GM19351 (cell line): ENCODE data around the gene BATF.

Source experiments
- ATAC-seq: cut with Tn5 transposase; IDR thresholded peaks from one replicate; pipeline ENCODE4 v1.9.1; 2021; ENCODE audit warnings: mild to moderate bottlenecking, moderate library complexity; ENCODE audit not compliant: unreplicated experiment

BATF gene

DNA sequence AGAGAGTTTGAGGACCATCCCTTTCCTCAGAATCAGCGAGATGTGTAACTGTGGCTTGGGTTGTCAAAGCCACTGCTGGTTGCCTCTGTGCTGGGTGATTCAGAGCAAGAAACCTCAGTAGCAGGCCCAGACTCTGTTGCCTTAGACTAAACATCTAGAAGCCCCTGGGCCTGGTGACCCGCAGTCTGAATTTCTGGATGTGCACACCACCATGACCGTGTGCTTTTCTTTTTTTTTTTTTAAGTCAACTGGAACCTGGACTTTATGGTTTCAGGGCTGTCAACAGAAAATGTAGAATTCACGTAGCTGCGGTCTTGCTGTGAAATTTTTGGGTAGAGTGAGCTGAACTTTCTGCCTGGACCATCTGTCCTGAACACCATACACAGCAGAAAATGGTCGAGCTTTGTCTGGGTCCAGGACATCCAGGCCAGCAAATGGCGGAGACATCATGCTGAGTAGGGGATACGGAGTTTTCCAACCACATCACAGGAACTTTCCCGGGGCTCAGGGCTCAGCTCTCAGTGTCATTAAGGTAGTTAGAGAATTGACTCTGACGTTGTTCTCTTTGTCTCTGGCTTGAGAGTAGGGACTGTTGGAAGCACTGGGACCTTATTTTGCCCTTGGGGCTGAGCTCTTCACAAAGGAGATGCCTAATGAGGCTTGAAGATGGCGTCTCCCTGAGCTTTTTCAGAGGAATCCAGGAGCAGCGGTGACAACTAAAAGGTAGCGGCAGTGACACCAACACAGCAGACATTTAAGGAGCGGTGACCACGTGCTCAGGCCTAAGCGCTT is 23.0 kb upstream of the BATF start:
- ATAC-seq, result peak; percentile 54

DNA sequence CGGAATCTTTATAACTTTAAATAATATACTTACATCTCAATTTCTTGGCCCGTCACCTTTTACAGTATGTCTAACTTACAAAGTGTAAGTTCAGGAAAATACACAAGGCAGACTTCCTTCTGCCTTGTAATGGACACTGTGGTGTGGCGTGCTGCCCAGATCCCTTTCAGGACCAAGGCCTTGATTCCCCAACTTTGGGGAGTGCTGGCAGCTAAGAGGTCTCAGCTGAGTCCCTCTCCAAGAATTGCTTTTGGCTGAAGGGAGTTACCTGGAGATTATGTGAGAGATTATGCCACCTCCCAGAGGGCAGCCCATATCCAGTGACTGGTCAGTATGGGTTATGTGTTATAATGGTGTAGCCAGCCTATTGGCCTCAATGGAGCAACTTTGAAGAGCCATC is 21.2 kb upstream of the BATF start:
- ATAC-seq, result no peak

GRCh38 chr14:75504411-75504810 is 17.9 kb upstream of the BATF start:
- ATAC-seq, result no peak

GRCh38 chr14:75506930-75507329 is 15.3 kb upstream of the BATF start:
- ATAC-seq, result no peak

DNA sequence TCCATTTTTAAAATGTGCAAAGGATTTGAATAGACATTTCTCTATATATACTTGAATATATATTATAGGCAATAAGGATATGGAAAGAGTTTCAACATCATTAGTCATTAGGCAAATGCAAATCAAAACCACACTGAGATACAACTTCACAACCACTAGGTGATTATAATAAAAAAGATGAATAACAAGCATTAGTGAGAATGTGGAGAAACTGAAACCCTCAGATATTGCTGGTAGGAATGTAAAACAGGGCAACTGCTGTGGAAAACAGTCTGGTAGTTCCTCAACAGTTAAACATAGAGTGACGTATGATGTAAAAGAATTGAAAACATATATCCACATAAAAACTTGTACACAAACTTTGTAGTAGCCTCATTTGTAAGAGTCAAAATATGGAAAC is 11.7 kb upstream of the BATF start:
- ATAC-seq, result no peak

DNA sequence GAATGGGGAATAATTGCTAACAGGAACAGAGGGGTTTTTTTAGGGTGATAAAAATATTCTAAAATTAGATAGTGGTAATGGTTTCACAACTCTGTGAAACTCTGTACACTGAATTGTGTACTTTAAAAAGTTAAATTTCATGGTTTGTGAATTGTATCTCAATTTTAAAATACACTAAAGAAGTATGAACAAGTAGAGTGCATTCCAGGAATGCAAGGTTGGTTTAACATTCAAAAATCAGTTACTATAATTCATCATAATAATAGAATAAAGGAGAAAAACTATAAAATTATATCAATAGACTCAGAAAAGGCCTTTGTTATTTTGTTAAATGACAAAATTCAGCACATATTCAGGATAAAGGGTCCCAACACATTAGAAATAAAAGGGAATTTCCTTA is 11.1 kb upstream of the BATF start:
- ATAC-seq, result no peak

GRCh38 chr14:75513911-75514672 is 8.2 kb upstream of the BATF start:
- ATAC-seq, result peak; percentile 57

GRCh38 chr14:75514673-75515628 is 7.3 kb upstream of the BATF start:
- peak; percentile 36 for ATAC-seq

GRCh38 chr14:75515629-75515996 is 6.7 kb upstream of the BATF start:
- ATAC-seq, result peak; percentile 56

GRCh38 chr14:75518625-75519024 is 3.6 kb upstream of the BATF start:
- ATAC-seq, result no peak

DNA sequence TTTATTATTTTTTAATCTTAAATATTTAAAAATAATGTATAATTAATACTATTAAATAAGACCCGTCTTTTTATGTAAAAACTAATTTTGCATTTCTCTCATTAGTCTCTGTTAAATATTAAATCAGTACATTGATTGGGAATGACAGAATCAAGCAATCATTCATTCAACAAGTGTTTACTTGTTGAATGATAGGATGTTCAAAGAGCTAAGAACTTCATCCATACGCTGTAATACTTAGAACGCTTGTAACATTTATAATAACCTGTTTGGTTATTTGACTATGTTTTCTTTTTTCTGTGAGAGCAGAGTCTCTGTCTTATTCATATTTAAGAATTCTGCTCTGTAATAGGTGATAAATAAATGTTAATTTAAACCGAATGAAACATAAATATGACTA is 2.9 kb upstream of the BATF start:
- ATAC-seq, result no peak

- no peak for ATAC-seq
Measured at GRCh38 chr14:75519826-75520728, 2.2 kb upstream of the BATF start.

GRCh38 chr14:75520852-75521251 is 1.4 kb upstream of the BATF start:
- ATAC-seq, result no peak

GRCh38 chr14:75521415-75522199 is 662 bp upstream of the BATF start:
- ATAC-seq, result no peak

DNA sequence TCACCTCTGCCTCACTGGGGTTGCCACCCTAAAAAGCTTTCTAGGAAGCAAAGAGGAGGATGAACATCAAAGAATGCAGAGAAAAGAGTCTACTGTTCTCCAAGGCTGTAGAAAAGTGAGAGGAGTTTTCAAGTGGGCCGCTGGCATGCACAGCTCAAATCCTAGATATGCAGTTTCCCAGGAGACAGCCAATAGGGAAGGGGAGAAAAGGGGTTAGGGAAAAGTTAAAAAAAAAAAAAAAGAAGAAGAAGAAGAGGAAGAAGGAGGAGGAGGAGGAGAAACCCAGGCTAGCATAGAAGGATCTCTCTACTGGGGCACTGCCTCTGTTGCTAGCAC is 682 bp downstream of the BATF start:
- ATAC-seq, result no peak

GRCh38 chr14:75523771-75524171 is 1.5 kb downstream of the BATF start:
- ATAC-seq, result no peak

GRCh38 chr14:75525969-75526368 is 3.7 kb downstream of the BATF start:
- ATAC-seq, result no peak

DNA sequence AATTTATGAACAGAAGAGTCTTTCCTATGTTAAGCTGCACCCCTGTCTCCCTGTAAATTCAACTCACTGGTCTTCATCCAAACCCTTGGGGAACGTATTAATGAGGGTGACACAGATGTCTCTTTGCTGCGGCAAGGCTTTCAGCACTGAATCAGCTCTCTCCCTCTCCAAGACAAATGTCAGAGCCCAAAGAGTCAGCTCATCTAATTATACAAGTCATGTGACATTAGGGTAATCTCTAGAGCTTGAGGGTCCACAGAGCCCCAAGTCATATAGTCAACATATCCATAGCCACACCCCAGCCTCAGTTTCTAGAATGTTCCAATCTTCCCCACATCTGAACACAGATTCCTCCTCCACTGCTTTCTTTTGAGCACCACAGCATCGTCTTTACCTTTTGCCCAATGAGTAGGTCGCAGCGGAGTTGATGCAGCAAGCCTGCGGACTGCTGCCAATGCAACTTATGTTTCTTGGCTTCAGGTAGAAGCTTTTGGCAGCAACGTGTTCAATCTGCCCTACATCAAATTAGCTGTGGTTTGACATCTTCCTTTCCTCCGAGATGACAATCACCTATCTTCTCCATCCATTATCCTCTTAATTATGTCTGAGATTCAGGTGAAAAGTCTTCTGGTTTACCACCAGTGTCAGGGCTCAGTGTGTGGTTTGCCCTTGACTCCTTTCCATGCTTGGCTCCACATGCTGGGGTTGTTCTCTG is 5.3 kb downstream of the BATF start:
- ATAC-seq, result no peak

DNA sequence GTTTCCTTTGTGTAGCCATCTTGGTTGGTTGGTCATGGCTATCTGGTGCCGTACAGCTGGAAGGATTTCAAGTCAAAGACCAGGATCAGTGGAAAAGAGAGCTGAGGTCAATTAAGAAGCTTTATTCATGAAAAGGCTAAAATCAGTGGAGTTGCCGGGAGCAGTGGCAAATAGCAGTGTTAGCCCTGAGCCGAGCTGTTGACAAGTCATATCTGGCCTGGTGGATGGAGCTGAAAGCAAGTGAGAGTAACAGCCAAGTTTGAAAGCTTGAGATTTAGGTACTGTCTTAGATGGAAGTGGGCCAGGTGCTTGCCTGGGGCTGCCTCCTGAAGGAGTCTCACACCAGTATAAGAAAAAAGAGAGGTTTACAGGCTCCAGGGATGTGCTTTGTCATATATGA is 9.0 kb downstream of the BATF start:
- no peak for ATAC-seq
